ENCODE results near the gene MCM9. TPM values are rescaled to one million over a fixed set of nuclear protein-coding genes. Genes with fewer than 3 reads are reported as not detected.

MCM9 gene
- total RNA-seq (10 to 100 TPM in 4 of 5 donors, under 1 TPM in 1; 0.29 to 85.7 (median 30.1) TPM), polyA plus RNA-seq (1 to 10 TPM; 2.0 to 4.1 (median 3.4) TPM)
- long read RNA-seq, donor 1, result 0 reads
- long read RNA-seq, donor 2, partial matches to known transcripts, result 0 of 1 reads
- long read RNA-seq, donor 2, other reads (novel, unspliced or antisense), result 0 of 1 reads
- long read RNA-seq, donor 3, result 0 reads
- long read RNA-seq, donor 4, result 0 reads
- long read RNA-seq, donor 5, partial matches to known transcripts, result 0 of 1 reads
- long read RNA-seq, donor 5, other reads (novel, unspliced or antisense), result 0 of 1 reads
- long read RNA-seq, donor 6, partial matches to known transcripts, result 59 of 59 reads
- long read RNA-seq, donor 6, other reads (novel, unspliced or antisense), result 0 of 59 reads
- long read RNA-seq, donor 7, partial matches to known transcripts, result 0 of 2 reads
- long read RNA-seq, donor 7, other reads (novel, unspliced or antisense), result 0 of 2 reads
- long read RNA-seq, donor 8, result 0 reads
- long read RNA-seq, donor 9, result 0 reads
- long read RNA-seq, donor 10, partial matches to known transcripts, result 0 of 2 reads
- long read RNA-seq, donor 10, other reads (novel, unspliced or antisense), result 0 of 2 reads

DNA sequence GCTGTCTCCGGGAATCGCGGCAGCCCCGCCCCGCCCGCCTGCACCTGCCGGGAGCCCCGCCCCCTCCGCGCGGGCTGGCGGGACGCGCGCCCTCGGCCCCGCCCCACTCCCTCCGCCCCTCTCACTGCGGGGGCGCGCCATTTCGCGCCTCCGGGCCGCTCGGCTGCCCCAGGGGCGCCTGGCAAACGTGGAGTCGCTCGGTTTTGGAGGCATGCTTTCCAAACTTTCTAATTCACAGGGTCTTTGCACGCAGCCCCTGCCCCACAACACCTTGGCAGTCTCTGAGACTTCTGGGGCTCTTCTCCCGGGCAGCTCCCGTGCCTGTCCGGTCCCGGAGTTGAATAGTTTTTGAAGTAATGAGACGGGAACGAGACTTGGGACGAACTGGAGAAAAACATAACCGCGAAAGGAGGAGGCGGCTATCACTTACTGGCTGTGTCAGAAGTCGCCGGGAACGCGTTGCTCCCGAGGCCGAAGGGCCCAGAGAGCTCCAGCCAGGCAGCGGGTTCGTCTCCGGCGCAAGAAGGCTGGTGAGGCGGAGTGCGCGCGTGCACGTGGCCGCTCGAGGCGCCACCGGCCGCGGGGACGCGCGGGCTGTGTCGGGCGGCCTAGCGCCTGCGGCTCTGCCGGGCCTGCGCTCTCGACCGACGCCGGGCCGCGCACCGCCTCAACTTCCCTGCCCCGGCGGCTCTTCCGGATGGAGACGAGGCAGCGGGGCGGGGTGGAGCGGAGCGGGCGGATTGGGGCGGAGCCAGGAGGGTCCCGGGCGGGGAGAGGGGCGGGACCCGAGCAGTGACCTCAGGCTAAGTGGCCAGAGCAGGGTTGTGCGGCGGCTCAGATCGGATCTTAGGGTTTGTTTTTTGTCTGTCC, at the start of gene MCM9:
TSS of gene MCM9 (minus strand) at position 699 of the 870 bp plus-strand sequence. CDS start 3,436 bp downstream, outside the sequence.
- H3K4me3 ChIP-seq, result peak within 1 kb of the TSS; percentile 67 to 88 (median 86)
- no peaks in the 10 kb centered on the region for H3K27me3 ChIP-seq
- H3K36me3 ChIP-seq, result peaks cover 13 to 30% (median 25%) of the 10 kb centered on the region in 4 donors
- H3K4me1 ChIP-seq, result peaks cover 3 to 36% (median 19%) of the 10 kb centered on the region in 4 donors
- TF ChIP-seq POLR2AphosphoS5 (IDR thresholded peaks at IDR 0.05) (peak; percentile 42 to 86 (median 83)), EP300 (IDR thresholded peaks at IDR 0.05) (no peak), POLR2A (IDR thresholded peaks at IDR 0.05) (no peak)
- TF ChIP-seq, protein P1, sequence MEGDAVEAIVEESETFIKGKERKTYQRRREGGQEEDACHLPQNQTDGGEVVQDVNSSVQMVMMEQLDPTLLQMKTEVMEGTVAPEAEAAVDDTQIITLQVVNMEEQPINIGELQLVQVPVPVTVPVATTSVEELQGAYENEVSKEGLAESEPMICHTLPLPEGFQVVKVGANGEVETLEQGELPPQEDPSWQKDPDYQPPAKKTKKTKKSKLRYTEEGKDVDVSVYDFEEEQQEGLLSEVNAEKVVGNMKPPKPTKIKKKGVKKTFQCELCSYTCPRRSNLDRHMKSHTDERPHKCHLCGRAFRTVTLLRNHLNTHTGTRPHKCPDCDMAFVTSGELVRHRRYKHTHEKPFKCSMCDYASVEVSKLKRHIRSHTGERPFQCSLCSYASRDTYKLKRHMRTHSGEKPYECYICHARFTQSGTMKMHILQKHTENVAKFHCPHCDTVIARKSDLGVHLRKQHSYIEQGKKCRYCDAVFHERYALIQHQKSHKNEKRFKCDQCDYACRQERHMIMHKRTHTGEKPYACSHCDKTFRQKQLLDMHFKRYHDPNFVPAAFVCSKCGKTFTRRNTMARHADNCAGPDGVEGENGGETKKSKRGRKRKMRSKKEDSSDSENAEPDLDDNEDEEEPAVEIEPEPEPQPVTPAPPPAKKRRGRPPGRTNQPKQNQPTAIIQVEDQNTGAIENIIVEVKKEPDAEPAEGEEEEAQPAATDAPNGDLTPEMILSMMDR (IDR thresholded peaks at IDR 0.05), result no peak
- no peaks in the 10 kb centered on the region for H3K9me3 ChIP-seq
- 0 to 1% (median 1%) methylated on average over 38 to 95 of the region's 95 CpGs for WGBS, 5 donors
- intact Hi-C loops (cut with DNase I; ENCODE audit: low total_unique reads), result no loop called here
- peak within 1 kb of the TSS; percentile 93 to 98 (median 97) for H3K27ac ChIP-seq
- peak; percentile 93 to 97 for DNase-seq

DNA sequence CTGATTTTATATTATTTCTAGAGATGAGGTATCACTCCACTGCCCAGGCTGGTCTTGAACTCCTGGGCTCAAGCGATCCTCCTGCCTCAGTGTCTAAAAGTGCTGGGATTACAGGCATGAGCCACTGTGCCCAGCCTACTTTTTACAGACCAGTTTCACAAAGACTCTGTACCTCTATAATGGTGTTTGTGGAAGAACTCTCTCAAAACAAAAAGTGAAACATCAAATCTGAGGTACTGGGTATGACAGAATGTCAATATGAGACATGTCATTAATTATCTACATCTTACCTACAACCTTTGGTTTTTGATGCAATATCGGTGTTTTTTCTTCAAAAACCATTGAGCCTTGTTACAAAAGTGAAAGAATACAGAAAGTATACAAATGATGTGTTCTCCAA, 49.4 kb upstream of the MCM9 start:
- Histone ChIP-seq H3K27ac (no peak overlapping the region), H3K4me1 (no peaks in the 10 kb centered on the region), H3K36me3 (no peaks in the 10 kb centered on the region), H3K9me3 (no peaks in the 10 kb centered on the region), H3K27me3 (no peaks in the 10 kb centered on the region), H3K4me3 (no peak overlapping the region)
- WGBS, 5 donors, result 86 to 99% (median 98%) methylated on average over 2 of the region's 2 CpGs
- intact Hi-C loops (cut with DNase I; ENCODE audit: low total_unique reads), result no loop called here
- DNase-seq, result no peak
- TF ChIP-seq POLR2AphosphoS5 (IDR thresholded peaks at IDR 0.05) (no peak), POLR2A (IDR thresholded peaks at IDR 0.05) (no peak), EP300 (IDR thresholded peaks at IDR 0.05) (no peak)
- TF ChIP-seq, protein P1 (IDR thresholded peaks at IDR 0.05), result no peak

DNA sequence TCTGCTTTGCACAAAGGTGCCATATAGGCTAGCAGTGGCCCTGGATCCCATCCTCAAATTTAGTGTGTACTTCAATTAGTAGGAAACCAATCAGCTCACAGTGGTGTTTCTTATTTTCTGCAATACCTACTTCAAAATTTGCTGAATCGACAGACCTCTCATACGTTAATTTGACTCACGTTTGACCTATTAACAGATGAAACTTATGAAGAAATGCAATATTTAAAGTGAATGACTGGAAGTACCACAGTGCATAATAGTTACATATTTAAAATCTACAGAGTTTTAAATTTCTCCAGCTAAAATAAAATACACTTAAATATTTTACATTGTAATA, 47.6 kb upstream of the MCM9 start:
- intact Hi-C loops (cut with DNase I; ENCODE audit: low total_unique reads), result no loop called here
- TF ChIP-seq, protein P1 (IDR thresholded peaks at IDR 0.05), result no peak
- TF ChIP-seq POLR2A (IDR thresholded peaks at IDR 0.05) (no peak), EP300 (IDR thresholded peaks at IDR 0.05) (no peak), POLR2AphosphoS5 (IDR thresholded peaks at IDR 0.05) (no peak)

More for the DNA sequence above, 47.6 kb upstream of the MCM9 start:
- no peaks in the 10 kb centered on the region for H3K27me3 ChIP-seq
- no peak overlapping the region for H3K4me3 ChIP-seq
- no peaks in the 10 kb centered on the region for H3K9me3 ChIP-seq
- H3K36me3 ChIP-seq, result no peaks in the 10 kb centered on the region
- H3K4me1 ChIP-seq, result no peaks in the 10 kb centered on the region
- DNase-seq, result no peak
- 88 to 93% (median 89%) methylated on average over 3 of the region's 3 CpGs for WGBS, 5 donors
- no peak overlapping the region for H3K27ac ChIP-seq
